PC-3 (cell line): ENCODE results near the gene RNF130.

ENCODE experiments used
- CTCF ChIP-seq: fragments of 300-600 bp; sonication (generic); conservative IDR thresholded peaks from 2 replicates; pipeline ENCODE4 v1.5.1; 2017; ENCODE audit warnings: antibody characterized with exemption, low read depth, mild to moderate bottlenecking, low read length
- EZH2 ChIP-seq: fragments of 300-600 bp; sonication (generic); IDR thresholded peaks from one replicate; pipeline ENCODE4 v1.6.1; 2017; ENCODE audit warnings: antibody characterized with exemption, mild to moderate bottlenecking, low read length; ENCODE audit not compliant: unreplicated experiment

- TF ChIP-seq CTCF (no peak), EZH2 (no peak)
Measured at GRCh38 chr5:180069589-180070247, 1.8 kb downstream of the RNF130 start.
